ENCODE measurements around the gene VMAC. TPM values are rescaled to one million over a fixed set of nuclear protein-coding genes. Genes with fewer than 3 reads are reported as not detected.
A peak's percentile ranks its signal among the peaks of the same experiment; 100 is the strongest.
"Not testable (repeated sequence)": the region's sequence is repeated elsewhere in the genome, so short reads cannot be mapped to it uniquely, and the experiment has no call there.

Gene VMAC
- total and polyA plus RNA-seq, 2 experiments from 2014 or later = 2.1 to 4.4 TPM

GRCh38 chr19:5880196-5880595 lies 24.5 kb upstream of the VMAC start:
- Histone ChIP-seq H4K20me1 (ENCODE audit: insufficient read depth) (no peaks in the 10 kb centered on the region), H3F3A (ENCODE audit: insufficient read depth) (no peaks in the 10 kb centered on the region), H3K4me1 (ENCODE audit: insufficient read depth) (peaks cover 3% of the 10 kb centered on the region; the same call in 1 of the 2 replicates), H3K79me2 (ENCODE audit: insufficient read depth) (no peaks in the 10 kb centered on the region), H3K4me3 (no peak overlapping the region), H3K9me3 (ENCODE audit: low read depth) (no peaks in the 10 kb centered on the region), H3K27ac (no peak overlapping the region), H3K36me3 (ENCODE audit: low read depth) (no peaks in the 10 kb centered on the region), H3K4me2 (ENCODE audit: unreplicated experiment) (no peak overlapping the region), H3K9me2 (ENCODE audit: insufficient read depth) (no peaks in the 10 kb centered on the region), H3K9ac (no peak overlapping the region), H2AFZ (no peak overlapping the region), H3K27me3 (replicated peaks; ENCODE audit: insufficient read depth) (peaks cover 13% of the 10 kb centered on the region; the same call in 1 of the 2 replicates)
- in situ Hi-C loops (cut with MboI) = no loop called here
- DNase-seq = no peak
- TF ChIP-seq EZH2 (IDR thresholded peaks at IDR 0.05; ENCODE audit: insufficient read depth, poor library complexity, severe bottlenecking) = no peak
- TF ChIP-seq EZH2phosphoT487 (IDR thresholded peaks at IDR 0.05; ENCODE audit: insufficient read depth, low read depth) = no peak
- WGBS, 2 experiments (ENCODE audit: low coverage in 1 of 2, low lambda C conversion rate in 2 of 2, missing lambda C conversion rate in 2 of 2) = 10 to 15% methylated on average over 6 of the region's 6 CpGs

GRCh38 chr19:5880604-5881078 lies 24.0 kb upstream of the VMAC start:
- WGBS, 2 experiments (ENCODE audit: low coverage in 1 of 2, low lambda C conversion rate in 2 of 2, missing lambda C conversion rate in 2 of 2) = 20 to 24% methylated on average over 15 of the region's 15 CpGs
- H3K36me3 ChIP-seq (ENCODE audit: low read depth) = no peaks in the 10 kb centered on the region
- no peaks in the 10 kb centered on the region for H3K79me2 ChIP-seq (ENCODE audit: insufficient read depth)
- no peak for TF ChIP-seq EZH2phosphoT487 (IDR thresholded peaks at IDR 0.05; ENCODE audit: insufficient read depth, low read depth)
- TF ChIP-seq EZH2 (IDR thresholded peaks at IDR 0.05; ENCODE audit: insufficient read depth, poor library complexity, severe bottlenecking) = no peak
- no peak overlapping the region for H3K4me3 ChIP-seq
- no peak overlapping the region for H3K9ac ChIP-seq
- peaks cover 3% of the 10 kb centered on the region; the same call in 1 of the 2 replicates for H3K4me1 ChIP-seq (ENCODE audit: insufficient read depth)
- no peaks in the 10 kb centered on the region for H4K20me1 ChIP-seq (ENCODE audit: insufficient read depth)
- no peak overlapping the region for H3K27ac ChIP-seq
- in situ Hi-C loops (cut with MboI) = no loop called here
- peaks cover 13% of the 10 kb centered on the region; the same call in 1 of the 2 replicates for H3K27me3 ChIP-seq (replicated peaks; ENCODE audit: insufficient read depth)
- H3K9me3 ChIP-seq (ENCODE audit: low read depth) = no peaks in the 10 kb centered on the region
- DNase-seq = peak; percentile 51
- no peak overlapping the region for H3K4me2 ChIP-seq (ENCODE audit: unreplicated experiment)
- H3K9me2 ChIP-seq (ENCODE audit: insufficient read depth) = no peaks in the 10 kb centered on the region
- H2AFZ ChIP-seq = no peak overlapping the region
- H3F3A ChIP-seq (ENCODE audit: insufficient read depth) = no peaks in the 10 kb centered on the region

- no peak overlapping the region for H3K4me2 ChIP-seq (ENCODE audit: unreplicated experiment)
- no peak overlapping the region for H3K27ac ChIP-seq
- H3K4me1 ChIP-seq (ENCODE audit: insufficient read depth) = peaks cover 3% of the 10 kb centered on the region; the same call in 1 of the 2 replicates
- TF ChIP-seq EZH2 (IDR thresholded peaks at IDR 0.05; ENCODE audit: insufficient read depth, poor library complexity, severe bottlenecking) (no peak), EZH2phosphoT487 (IDR thresholded peaks at IDR 0.05; ENCODE audit: insufficient read depth, low read depth) (no peak)
- H3K9me2 ChIP-seq (ENCODE audit: insufficient read depth) = no peaks in the 10 kb centered on the region
- no peak for DNase-seq
- no peaks in the 10 kb centered on the region for H3K36me3 ChIP-seq (ENCODE audit: low read depth)
- H3F3A ChIP-seq (ENCODE audit: insufficient read depth) = no peaks in the 10 kb centered on the region
- in situ Hi-C loops (cut with MboI) = no loop called here
- H3K79me2 ChIP-seq (ENCODE audit: insufficient read depth) = no peaks in the 10 kb centered on the region
- no peaks in the 10 kb centered on the region for H3K9me3 ChIP-seq (ENCODE audit: low read depth)
- no peaks in the 10 kb centered on the region for H4K20me1 ChIP-seq (ENCODE audit: insufficient read depth)
- whole genome bisulfite sequencing, 2 experiments (ENCODE audit: low coverage in 1 of 2, low lambda C conversion rate in 2 of 2, missing lambda C conversion rate in 2 of 2) = 58 to 60% methylated on average over 17 to 19 of the region's 19 CpGs
- H3K4me3 ChIP-seq = no peak overlapping the region
- no peak overlapping the region for H3K9ac ChIP-seq
- no peak overlapping the region for H2AFZ ChIP-seq
- peaks cover 13% of the 10 kb centered on the region; the same call in 1 of the 2 replicates for H3K27me3 ChIP-seq (replicated peaks; ENCODE audit: insufficient read depth)
Measured at GRCh38 chr19:5881543-5882299, 23.0 kb upstream of the VMAC start.

- no peak overlapping the region for H3K4me2 ChIP-seq (ENCODE audit: unreplicated experiment)
- peaks cover 11% of the 10 kb centered on the region; the same call in 1 of the 2 replicates for H3K27me3 ChIP-seq (replicated peaks; ENCODE audit: insufficient read depth)
- no peaks in the 10 kb centered on the region for H3K79me2 ChIP-seq (ENCODE audit: insufficient read depth)
- DNase-seq = no peak
- H3K36me3 ChIP-seq (ENCODE audit: low read depth) = no peaks in the 10 kb centered on the region
- no peaks in the 10 kb centered on the region for H4K20me1 ChIP-seq (ENCODE audit: insufficient read depth)
- WGBS, 2 experiments (ENCODE audit: low coverage in 1 of 2, low lambda C conversion rate in 2 of 2, missing lambda C conversion rate in 2 of 2) = 60 to 61% methylated on average over 9 of the region's 9 CpGs
- TF ChIP-seq EZH2 (IDR thresholded peaks at IDR 0.05; ENCODE audit: insufficient read depth, poor library complexity, severe bottlenecking) (no peak), EZH2phosphoT487 (IDR thresholded peaks at IDR 0.05; ENCODE audit: insufficient read depth, low read depth) (no peak)
- no peaks in the 10 kb centered on the region for H3K9me3 ChIP-seq (ENCODE audit: low read depth)
- H3K9ac ChIP-seq = no peak overlapping the region
- H3K27ac ChIP-seq = no peak overlapping the region
- in situ Hi-C loops (cut with MboI) = no loop called here
- no peak overlapping the region for H3K4me3 ChIP-seq
- H3K4me1 ChIP-seq (ENCODE audit: insufficient read depth) = peaks cover 3% of the 10 kb centered on the region; the same call in 1 of the 2 replicates
- H3K9me2 ChIP-seq (ENCODE audit: insufficient read depth) = no peaks in the 10 kb centered on the region
- H3F3A ChIP-seq (ENCODE audit: insufficient read depth) = no peaks in the 10 kb centered on the region
- no peak overlapping the region for H2AFZ ChIP-seq
Measured at GRCh38 chr19:5882421-5882968, 22.2 kb upstream of the VMAC start.

GRCh38 chr19:5883157-5883873 lies 21.4 kb upstream of the VMAC start:
- H3K9me3 ChIP-seq (ENCODE audit: low read depth); H3K4me3 ChIP-seq; H3K36me3 ChIP-seq (ENCODE audit: low read depth); H3K79me2 ChIP-seq (ENCODE audit: insufficient read depth); H2AFZ ChIP-seq; H3K9ac ChIP-seq; H4K20me1 ChIP-seq (ENCODE audit: insufficient read depth); H3K9me2 ChIP-seq (ENCODE audit: insufficient read depth); in situ Hi-C loops (cut with MboI); H3K4me1 ChIP-seq (ENCODE audit: insufficient read depth); DNase-seq; H3K4me2 ChIP-seq (ENCODE audit: unreplicated experiment); H3F3A ChIP-seq (ENCODE audit: insufficient read depth); H3K27ac ChIP-seq; H3K27me3 ChIP-seq (replicated peaks; ENCODE audit: insufficient read depth): not testable (repeated sequence)
- WGBS, 2 experiments (ENCODE audit: low coverage in 1 of 2, low lambda C conversion rate in 2 of 2, missing lambda C conversion rate in 2 of 2) = 56 to 58% methylated on average over 13 of the region's 13 CpGs

- H3K9me3 ChIP-seq (ENCODE audit: low read depth); H4K20me1 ChIP-seq (ENCODE audit: insufficient read depth); H3K36me3 ChIP-seq (ENCODE audit: low read depth); H3K27ac ChIP-seq; H3K4me2 ChIP-seq (ENCODE audit: unreplicated experiment); H2AFZ ChIP-seq; H3K27me3 ChIP-seq (replicated peaks; ENCODE audit: insufficient read depth); H3K9ac ChIP-seq; in situ Hi-C loops (cut with MboI); H3K79me2 ChIP-seq (ENCODE audit: insufficient read depth); H3K4me1 ChIP-seq (ENCODE audit: insufficient read depth); H3K9me2 ChIP-seq (ENCODE audit: insufficient read depth); H3F3A ChIP-seq (ENCODE audit: insufficient read depth); H3K4me3 ChIP-seq; DNase-seq: not testable (repeated sequence)
- 79 to 86% methylated on average over 11 of the region's 11 CpGs for WGBS, 2 experiments (ENCODE audit: low coverage in 1 of 2, low lambda C conversion rate in 2 of 2, missing lambda C conversion rate in 2 of 2)
Measured at GRCh38 chr19:5884065-5884811, 20.4 kb upstream of the VMAC start.

All from GM23248 (cell line).